GM12864 (cell line): ENCODE results near the gene SEPTIN10.
A peak's percentile ranks its signal among the peaks of the same experiment; 100 is the strongest.

ENCODE experiments used
- DNase-seq: peaks from one replicate; pipeline ENCODE4 v3.0.0-alpha.2; 2011; ENCODE audit warnings: low read depth
- H3K4me3 ChIP-seq: 2 replicates; pipeline ENCODE4 v1.5.1; 2011; ENCODE audit warnings: mild to moderate bottlenecking, low read depth, low read length, control low read depth
- TF ChIP-seq, protein P1 (sequence below): IDR thresholded peaks from 2 replicates; pipeline ENCODE4 v1.5.1; 2011; ENCODE audit warnings: low read depth, mild to moderate bottlenecking, moderate library complexity, low read length, control low read depth, inconsistent platforms; ENCODE audit errors: missing control alignments

Gene SEPTIN10

DNA sequence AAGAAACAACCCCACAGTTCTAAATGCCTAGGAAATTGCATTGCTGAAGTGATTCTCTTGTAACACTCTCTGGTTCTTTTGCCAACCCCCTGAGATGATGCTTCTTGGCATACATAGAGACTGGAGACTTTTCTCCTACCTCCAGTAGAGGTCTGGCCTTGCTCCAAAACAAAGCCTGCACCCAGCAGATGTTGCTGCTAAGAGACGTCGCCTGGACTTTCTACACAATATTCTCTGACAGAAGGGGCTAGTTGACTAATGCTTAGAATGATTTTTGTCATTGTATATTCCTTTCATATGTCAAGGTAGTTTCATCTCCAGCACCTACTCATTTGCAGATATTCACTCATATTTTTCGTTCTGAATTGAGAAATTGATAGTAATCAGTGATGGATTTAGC lies 25.0 kb upstream of the SEPTIN10 start:
- TF ChIP-seq, protein P1, sequence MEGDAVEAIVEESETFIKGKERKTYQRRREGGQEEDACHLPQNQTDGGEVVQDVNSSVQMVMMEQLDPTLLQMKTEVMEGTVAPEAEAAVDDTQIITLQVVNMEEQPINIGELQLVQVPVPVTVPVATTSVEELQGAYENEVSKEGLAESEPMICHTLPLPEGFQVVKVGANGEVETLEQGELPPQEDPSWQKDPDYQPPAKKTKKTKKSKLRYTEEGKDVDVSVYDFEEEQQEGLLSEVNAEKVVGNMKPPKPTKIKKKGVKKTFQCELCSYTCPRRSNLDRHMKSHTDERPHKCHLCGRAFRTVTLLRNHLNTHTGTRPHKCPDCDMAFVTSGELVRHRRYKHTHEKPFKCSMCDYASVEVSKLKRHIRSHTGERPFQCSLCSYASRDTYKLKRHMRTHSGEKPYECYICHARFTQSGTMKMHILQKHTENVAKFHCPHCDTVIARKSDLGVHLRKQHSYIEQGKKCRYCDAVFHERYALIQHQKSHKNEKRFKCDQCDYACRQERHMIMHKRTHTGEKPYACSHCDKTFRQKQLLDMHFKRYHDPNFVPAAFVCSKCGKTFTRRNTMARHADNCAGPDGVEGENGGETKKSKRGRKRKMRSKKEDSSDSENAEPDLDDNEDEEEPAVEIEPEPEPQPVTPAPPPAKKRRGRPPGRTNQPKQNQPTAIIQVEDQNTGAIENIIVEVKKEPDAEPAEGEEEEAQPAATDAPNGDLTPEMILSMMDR, result no peak
- no peak overlapping the region for H3K4me3 ChIP-seq
- no peak for DNase-seq

DNA sequence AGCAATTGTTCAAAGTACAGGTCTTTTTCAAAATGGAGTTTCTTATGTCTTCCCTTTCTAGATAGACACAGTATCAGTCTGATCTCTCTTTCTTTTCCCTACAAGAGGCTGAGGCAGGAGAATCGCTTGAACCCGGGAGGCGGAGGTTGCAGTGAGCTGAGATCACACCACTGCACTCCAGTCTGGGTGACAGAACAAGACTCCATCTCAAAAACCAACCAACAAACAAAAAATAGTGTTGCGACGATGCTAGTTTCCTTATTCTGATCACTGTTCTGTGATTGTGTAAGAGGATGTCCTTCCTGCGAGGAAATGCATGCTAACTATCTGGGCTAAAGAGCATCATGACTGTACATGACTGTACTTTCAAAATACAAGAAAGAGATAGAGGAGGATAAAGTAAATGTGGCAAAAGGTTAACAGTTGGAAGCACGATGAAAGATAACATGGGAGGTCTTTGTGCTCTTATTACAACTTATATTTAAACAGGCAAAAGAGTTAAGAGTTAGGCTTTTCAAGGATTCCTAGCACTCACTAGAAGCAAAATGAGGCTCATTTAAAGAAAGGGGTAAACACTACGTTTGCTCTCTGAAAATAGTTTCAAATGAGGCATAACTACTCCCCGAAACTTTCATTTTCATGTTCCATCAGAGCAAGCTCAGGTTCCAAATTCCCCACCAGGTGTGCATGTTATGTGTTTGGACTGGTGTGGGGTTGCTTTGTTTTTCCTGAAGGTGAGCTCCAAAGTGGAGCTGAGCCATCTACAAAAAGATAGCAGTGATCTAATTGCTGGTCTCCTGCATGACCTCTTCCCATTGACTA lies 24.2 kb upstream of the SEPTIN10 start:
- no peak overlapping the region for H3K4me3 ChIP-seq
- TF ChIP-seq, protein P1, result no peak
- DNase-seq, result peak; percentile 55

DNA sequence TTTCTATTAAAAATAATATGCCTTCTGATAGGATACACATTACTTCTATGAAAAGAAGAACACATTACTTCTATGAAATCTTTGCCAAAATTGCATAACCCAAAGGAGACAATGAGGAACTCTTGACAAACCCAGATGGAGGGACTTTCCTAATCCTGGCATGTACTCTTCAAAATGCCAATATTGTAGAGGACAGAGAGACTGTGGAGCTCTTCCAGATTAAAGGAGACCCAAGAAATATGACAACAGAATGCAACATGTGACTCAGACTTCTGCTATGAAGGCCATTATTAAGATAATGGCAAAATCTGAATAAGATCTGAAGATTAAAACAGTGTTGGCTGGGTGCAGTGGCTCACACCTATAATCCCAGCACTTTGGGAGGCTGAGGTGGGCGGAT lies 22.6 kb upstream of the SEPTIN10 start:
- no peak overlapping the region for H3K4me3 ChIP-seq
- DNase-seq, result no peak
- TF ChIP-seq, protein P1, result no peak

DNA sequence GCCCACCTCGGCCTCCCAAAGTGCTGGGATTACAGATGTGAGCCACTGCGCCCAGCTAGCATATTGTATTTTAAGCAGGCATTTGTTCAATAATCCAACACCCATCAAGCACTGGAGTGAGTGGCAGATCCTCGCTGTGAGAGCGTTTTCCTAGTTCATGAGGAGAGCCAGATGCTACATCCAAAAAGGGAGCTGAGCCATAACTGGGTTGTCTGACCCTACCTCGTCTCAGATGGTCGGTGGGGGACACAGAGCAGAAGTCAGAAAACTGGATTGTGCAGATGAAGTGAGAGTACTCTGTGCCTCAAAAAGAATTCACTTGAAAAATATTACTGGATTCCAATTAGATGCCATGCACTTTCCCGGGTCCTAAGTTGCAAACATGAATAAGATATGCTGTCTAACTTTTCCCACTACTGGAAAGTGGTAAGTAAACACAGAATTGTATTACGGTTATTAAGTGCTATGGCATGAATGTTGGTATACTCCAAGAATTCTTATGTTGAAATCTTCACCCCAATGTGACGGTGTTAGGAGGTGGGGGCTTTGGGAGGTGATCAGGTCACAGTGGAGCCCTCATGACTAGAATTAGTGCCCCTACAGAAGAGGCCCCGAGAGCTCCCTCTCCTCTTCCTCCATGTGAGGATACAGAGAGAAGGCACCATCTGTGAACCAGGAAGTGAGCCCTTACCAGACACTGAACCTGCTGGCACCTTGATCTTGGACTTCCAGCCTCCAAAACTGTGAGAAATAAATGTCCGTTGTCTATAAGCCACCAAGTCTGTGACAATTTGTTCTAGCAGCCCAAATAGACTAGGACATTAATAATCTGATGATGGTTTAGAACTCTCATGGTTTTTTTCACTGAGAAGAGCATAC lies 21.9 kb upstream of the SEPTIN10 start:
- TF ChIP-seq, protein P1, result no peak
- no peak for DNase-seq
- H3K4me3 ChIP-seq, result no peak overlapping the region

DNA sequence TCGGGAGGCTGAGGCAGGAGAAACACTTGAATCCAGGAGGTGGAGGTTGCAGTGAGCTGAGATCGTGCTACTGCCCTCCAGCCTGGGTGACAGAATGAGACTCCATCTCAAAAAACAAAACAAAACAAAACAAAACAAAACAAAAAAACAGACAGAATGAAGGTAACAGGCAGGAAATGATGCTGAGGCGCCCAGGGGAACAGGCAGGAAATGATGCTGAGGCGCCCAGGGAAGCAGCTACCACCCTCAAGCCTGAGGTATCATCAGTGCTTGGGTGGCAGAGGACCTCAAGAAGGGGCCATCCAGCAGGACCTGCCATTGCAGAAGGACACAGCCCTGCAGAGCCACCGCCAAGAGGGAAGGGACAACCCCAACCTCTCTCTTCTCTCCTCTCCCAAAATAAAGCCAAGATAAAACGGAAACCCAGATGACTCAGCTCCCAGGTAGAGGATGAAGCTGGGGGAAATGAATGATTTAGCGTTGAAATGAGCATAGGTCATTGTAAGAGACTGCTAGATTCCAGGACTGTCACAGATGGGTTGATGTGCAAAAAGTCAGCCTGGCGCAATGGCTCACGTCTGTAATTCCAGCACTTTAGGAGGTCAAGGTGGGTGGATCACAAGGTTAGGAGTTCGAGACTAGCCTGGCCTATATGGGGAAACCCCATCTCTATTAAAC lies 19.7 kb upstream of the SEPTIN10 start:
- DNase-seq, result no peak
- no peak overlapping the region for H3K4me3 ChIP-seq
- TF ChIP-seq, protein P1, result no peak

DNA sequence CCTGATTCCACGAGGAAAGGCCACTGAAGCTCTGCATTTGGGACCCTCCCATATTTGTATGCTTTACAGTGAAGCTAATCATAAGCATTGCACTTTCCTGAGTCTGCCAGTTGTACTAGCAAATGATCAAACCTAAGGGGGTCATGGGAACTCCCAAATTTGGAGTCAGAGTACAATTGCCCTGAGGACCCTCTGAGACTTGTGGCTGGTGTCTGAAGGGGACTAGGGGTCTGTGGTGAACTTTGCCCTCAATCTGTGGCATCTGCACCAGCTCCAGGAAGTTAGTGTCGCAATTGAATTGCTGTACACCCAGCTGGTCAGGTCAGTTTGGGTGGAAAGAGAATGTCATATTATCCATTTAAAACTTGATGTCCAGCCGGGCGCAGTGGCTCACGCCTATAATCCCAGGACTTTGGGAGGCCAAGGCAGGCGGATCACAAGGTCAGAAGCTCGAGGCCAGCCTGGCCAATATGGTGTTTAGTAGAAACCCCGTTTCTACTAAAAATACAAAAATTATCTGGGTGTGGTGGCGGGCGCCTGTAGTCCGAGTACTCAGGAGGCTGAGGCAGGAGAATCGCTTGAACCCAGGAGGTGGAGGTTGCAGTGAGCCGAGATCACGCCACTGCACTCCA lies 18.5 kb upstream of the SEPTIN10 start:
- TF ChIP-seq, protein P1, result no peak
- no peak for DNase-seq

More for the DNA sequence above, 18.5 kb upstream of the SEPTIN10 start:
- no peak overlapping the region for H3K4me3 ChIP-seq
